GM19328 (cell line): ENCODE results near the gene PRIMPOL.
"Not testable (repeated sequence)": the region's sequence is repeated elsewhere in the genome, so short reads cannot be mapped to it uniquely, and the experiment has no call there.

Experiments
- ATAC-seq: cut with Tn5 transposase; IDR thresholded peaks from one replicate; pipeline ENCODE4 v1.9.1; 2021; ENCODE audit warnings: mild to moderate bottlenecking, moderate library complexity; ENCODE audit not compliant: unreplicated experiment

The PRIMPOL gene

DNA sequence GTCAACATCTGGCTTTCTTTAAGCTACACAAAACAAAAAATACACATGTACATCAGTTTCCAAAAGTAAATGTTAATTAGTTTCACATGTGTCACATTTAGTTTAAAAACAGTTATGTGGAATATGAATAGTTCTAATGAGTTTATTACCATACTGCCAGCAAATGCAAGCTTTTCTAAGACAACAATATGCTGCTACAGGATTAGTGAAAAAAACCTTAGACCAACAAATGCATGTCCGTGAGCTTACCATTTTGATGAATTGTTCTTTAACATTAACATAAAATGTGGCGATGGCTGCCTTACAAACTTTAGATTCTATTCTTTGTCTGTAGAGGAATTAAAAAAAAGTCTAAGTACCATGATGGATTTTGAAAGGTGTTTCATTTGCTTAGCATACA lies 52.6 kb downstream of the PRIMPOL start:
- ATAC-seq: no peak

DNA sequence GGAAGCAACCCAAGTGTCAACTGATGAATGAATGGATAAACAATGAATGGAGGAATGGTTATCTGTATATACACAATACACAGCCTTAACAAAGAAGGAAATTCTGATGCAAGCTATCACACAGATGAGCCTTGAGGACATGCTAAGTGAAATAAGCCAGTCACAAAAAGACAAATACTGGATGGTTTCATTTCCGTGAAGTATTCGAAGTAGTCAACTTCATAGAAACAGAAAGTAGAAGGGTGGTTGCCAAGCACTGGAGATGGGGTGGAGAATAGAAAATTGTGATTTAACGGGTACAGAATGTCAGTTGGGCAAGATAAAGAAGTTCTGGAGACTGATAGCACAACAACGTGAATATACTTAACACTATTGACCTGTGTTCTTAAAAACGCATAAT lies 56.2 kb downstream of the PRIMPOL start:
- no peak for ATAC-seq

DNA sequence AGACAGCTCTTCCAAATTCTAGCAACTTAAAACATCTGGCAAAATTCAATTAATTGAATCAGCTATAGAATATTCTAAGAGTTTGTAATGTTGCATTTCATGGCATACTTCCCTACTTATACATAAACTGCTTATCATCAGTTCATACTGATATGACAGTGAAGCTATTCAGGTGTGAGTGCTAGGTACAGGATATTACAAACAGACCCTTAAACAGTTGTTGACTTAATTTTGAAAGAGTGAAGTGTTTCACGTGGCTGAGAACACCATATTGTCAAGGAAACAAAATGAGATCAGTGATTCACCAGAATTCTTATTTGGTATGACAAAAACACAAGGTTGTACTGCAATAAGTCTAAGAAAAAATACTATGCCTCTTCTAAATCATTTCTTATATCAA lies 56.9 kb downstream of the PRIMPOL start:
- no peak for ATAC-seq

- no peak for ATAC-seq
These were observed 62.8 kb downstream of the PRIMPOL start for GRCh38 chr4:184712322-184712721.

DNA sequence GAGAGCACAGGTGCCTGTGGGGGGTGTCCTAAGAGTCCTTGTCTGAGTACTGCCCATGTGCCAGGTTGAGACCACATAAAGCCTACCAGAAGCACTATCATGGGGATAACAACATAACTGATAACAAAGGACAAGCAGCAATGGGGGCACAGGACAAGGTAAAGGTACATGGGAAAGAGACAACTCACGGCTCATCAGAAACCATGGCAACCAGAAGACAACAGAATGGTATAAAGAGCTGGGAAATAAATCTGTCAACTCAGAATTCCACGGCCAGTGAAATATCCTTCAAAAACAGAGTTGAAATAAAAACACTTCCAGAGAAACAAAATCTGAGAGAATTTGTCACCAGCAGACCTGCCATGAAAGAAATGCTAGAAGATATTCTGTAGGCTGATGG lies 64.3 kb downstream of the PRIMPOL start:
- ATAC-seq: no peak

DNA sequence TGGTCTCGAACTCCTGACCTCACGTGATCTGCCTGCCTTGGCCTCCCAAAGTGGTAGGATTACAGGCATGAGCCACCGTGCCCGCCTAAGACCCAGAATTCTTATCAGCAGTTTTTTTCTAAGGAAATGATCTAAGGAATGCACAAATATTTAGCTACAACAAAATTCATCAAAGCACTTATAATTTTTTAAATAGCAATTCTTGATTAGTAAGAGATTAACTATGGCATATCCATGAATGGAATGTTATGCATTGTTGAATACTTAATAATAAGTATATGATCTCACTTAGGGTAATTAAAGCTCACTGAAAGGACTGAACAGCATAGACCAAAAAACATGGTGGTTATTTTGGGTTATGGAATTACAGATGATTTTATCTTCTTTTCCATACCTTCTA lies 66.0 kb downstream of the PRIMPOL start:
- ATAC-seq: no peak

- ATAC-seq: no peak
These were observed 69.9 kb downstream of the PRIMPOL start for GRCh38 chr4:184719407-184719806.

GRCh38 chr4:184721254-184721653 lies 71.7 kb downstream of the PRIMPOL start:
- no peak for ATAC-seq

DNA sequence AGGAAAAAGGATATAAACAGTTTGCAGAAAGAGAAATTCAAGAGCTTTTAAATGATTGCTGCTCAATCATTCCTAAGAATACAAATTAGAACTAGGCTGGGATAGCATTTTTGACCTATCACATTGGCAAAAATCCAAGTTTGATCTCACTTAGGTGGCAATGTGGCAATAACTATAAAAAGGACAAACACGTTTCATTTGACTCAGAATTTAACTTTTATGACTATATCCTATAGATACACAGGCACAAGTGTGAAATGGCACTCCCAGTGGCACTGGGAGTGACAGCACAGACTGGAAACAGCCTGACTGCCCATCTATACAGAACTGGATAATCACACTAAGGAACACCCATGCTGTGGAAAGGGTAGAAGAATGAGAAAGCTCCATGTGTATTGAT lies 73.3 kb downstream of the PRIMPOL start:
- no peak for ATAC-seq

- no peak for ATAC-seq
These were observed 77.9 kb downstream of the PRIMPOL start for GRCh38 chr4:184727430-184727829.

- ATAC-seq: no peak
These were observed 79.3 kb downstream of the PRIMPOL start for GRCh38 chr4:184728858-184729257.

GRCh38 chr4:184729946-184730345 lies 80.4 kb downstream of the PRIMPOL start:
- ATAC-seq: no peak

GRCh38 chr4:184731056-184731455 lies 81.5 kb downstream of the PRIMPOL start:
- no peak for ATAC-seq

- no peak for ATAC-seq
These were observed 82.6 kb downstream of the PRIMPOL start for GRCh38 chr4:184732126-184732525.

GRCh38 chr4:184733654-184734524 lies 84.4 kb downstream of the PRIMPOL start, which contains the start of gene CENPU:
TSS of gene CENPU (minus strand) at chr4:184734096. CDS start at chr4:184734062, 34 bp downstream.
- peak; percentile 94 for ATAC-seq

DNA sequence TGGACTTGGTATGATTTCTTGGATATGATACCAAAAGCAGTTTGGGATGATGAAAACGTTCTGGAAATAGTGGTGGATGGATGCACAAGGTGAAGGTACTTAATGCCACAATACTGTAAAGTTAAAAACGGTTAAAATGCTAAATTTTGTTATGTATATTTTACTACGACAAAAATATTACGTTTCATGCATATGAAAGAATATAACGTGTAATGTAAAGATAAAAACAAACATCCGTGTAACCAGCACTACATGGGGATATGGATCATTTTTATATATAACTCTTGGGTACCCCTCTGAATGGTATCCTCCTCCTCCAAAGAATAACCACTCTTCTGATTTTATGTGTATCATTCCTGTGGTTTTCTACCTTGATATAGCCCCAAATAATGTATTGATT lies 85.2 kb downstream of the PRIMPOL start:
- no peak for ATAC-seq

DNA sequence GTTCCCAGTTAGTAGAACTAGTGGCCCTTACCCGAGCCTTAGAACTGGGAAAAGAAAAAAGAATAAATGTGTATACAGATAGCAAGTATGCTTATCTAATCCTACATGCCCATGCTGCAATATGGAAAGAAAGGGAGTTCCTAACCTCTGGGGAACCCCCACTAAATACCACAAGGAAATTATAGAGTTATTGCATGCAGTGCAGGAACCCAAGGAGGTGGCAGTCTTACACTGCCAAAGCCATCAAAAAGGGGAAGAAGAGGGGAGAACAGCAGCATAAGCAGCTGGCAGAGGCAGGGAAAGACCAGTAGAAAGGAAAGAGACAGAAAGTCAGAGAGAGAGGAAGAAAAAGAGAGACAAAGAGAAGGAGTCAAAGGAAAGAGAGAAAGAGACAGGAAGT lies 90.0 kb downstream of the PRIMPOL start:
- ATAC-seq: not testable (repeated sequence)

DNA sequence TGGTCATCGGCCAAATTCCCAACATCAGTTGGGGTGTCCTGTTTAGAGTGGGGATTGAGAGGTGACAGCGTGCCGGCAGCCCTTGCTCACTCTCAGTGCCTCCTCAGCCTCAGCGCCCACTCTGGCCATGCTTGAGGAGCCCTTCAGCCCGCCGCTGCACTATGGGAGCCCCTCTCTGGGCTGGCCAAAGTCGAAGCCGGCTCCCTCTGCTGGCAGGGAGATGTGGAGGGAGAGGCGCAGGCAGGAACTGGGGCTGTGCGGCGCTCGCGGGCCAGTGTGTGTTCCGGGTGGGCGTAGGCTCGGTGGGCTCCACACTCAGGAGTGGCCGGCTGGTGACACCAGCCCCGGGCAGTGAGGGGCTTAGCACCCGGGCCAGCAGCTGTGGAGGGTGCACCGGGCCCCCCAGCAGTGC lies 91.4 kb downstream of the PRIMPOL start:
- ATAC-seq: no peak

- not testable (repeated sequence) for ATAC-seq
These were observed 92.1 kb downstream of the PRIMPOL start for GRCh38 chr4:184741651-184742050.

DNA sequence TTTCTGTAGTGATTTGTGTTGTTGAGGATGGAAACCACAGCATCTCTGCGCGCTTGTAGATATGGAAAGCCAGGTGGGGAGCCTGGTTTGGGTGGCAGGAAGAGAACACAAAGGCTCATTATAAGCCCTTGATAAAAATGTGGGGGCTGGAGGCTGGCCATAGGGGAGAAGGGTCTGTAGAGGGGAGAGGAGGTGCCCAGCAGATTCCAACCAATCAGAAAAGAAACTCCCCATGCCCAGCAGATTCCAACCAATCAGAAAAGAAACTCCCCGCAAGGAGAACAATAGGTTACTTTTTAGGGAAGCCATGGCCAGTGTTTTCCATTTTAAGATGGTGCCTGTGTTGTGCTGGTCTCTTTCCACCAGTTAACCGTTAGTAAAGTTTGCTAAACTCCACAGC lies 94.1 kb downstream of the PRIMPOL start:
- ATAC-seq: no peak

DNA sequence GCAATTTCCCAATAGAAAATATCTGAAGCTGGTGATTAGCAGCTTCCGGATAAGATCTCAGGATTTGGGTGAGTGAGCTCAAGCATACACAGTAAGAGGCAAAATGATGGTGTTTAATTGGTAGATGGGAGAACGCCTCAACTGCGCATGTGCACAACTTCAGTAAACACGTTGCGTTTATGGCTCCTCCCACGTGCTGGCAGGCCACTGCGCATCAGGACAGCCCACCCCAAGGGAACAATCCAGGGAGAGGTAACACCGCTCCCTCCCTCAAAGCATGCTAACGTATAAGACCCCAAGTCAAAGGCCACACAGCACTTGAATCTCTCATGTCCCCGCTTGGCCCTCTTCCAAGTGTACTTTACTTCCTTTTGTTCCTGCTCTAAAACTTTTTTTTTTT lies 94.7 kb downstream of the PRIMPOL start:
- no peak for ATAC-seq
